ENCODE data around the gene FTO.

- TF ChIP-seq CTCF (IDR thresholded peaks at IDR 0.05; ENCODE audit: insufficient read depth, low read length, poor library complexity, severe bottlenecking), result no peak
- TF ChIP-seq EZH2phosphoT487 (conservative IDR thresholded peaks at IDR 0.05; ENCODE audit: low read length), result no peak
Measured at GRCh38 chr16:53732296-53732929, 28.5 kb downstream of the FTO start.
